GM18867 (cell line): Measurements from ENCODE around the gene CDH4.

Experiments used
- ATAC-seq: cut with Tn5 transposase; IDR thresholded peaks from one replicate; pipeline ENCODE4 v1.9.1; 2021; ENCODE audit warnings: mild to moderate bottlenecking, moderate library complexity; ENCODE audit not compliant: unreplicated experiment

CDH4 gene

GRCh38 chr20:61354901-61355495, 102.9 kb downstream of the CDH4 start:
- ATAC-seq = no peak

DNA sequence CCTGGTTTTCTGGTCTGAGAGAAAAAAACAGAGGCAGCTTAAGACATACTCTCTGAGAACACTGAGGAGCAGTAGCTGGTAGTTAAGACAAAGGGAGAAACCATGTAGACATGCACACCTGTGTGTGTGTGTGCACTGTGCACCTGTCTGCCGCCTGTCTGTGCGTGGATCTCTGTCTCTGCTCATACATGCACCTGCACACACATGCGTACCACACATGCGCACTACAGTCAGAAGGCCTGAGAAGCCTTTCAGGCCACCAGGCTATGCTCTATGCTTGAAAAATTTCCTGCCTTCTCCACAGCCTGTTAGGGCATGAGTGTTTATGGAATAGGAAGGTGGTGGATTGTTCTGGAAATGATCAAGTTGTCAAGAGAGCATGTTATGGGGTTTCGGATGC, 103.5 kb downstream of the CDH4 start:
- ATAC-seq = no peak

DNA sequence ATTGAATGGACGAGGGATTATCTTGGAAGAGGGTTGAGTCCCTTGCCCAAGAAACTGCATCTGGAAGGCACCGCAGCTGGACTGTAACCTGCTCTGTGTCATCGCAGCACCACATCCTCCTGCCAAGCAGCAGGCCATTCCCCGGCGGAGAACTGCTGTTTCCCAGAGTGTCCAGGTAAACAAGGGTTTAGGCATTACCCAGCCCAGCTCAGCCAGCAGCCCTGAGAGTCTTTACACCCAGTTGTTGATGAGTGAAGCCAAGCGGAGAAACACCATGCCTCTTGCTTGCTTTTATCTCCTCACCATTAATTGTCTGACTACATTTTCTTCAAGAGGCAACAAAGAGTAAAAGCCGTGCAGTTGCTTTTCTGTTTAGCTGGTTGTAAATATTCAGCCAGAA, 104.1 kb downstream of the CDH4 start:
- ATAC-seq = no peak

DNA sequence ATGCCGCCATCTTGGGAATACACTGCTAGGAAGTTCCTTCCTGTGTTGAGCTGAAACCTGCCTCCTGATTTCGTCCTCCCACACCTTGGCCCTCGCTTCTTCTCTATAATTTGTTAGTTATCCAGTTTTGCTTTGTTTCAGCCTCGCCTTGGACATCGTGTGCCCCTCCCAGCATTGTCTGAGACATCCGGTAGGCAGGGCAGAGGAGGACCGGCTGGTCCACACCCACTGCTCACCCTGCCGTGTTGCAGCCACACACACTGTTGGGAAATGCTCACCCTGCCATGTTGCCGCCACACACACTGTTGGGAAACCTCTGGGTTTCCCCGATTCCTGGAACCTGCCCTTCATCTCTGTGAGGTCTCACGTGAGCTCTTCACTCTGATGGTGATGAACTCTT, 105.1 kb downstream of the CDH4 start:
- ATAC-seq = no peak

DNA sequence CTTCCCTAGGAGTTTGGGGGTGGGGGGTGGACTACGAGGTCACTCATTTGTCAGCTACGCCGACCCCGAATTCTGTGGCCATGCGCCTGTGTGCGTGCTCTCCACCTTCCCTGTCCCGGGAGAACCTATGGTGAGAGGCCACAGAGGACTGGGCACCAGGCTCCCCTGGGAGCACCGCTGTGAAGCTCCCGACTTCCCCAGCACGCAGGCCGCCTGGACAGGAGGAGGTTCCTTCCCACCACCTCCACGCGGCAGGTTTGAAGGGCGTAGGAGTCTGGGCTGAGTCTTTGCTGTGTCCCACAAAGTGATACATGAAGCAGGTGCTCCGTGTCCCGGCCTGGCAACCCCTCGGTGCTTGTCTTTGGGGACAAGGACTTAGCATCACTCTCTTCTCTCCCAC, 107.2 kb downstream of the CDH4 start:
- no peak for ATAC-seq

DNA sequence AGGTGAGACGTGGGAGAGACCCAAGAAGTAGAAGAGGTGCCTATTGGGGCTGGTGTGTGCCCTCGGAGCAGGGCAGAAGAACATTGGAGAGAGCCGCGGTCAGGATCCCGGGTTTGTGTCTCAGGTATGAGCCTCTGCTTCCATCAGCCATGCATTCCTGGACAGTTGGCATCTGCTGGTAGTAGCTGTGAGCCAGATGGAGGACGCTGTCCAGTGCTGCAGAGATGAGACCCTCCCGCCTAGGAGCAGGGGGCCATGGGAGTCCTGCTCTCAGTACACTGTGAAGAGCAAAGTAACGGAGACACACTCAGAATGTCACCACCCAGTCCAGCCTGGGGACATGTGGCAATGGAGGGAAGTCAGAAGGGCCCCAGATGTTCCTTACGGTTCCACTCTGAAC, 108.2 kb downstream of the CDH4 start:
- ATAC-seq = no peak

DNA sequence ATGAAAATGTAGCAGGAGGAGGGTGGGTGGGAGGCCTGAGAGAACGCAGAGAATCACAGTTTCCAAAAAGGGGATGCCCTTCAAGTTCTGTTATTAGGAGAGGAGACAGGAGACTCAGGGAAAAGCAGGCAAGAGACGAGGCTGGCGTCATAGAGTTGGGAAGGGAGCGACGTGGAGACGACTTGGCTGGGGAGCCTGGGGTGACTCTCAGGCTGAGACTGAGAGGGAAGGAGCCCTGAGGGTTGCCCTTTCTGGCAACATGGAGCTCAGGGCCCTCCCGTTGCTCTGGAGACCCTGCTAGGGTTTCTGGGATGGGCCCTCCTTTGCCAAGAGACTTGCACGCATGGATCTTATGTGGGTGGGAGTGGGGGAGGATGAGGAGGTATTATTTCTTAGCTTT, 108.9 kb downstream of the CDH4 start:
- no peak for ATAC-seq

GRCh38 chr20:61361501-61361900, 109.4 kb downstream of the CDH4 start:
- no peak for ATAC-seq

GRCh38 chr20:61364147-61364546, 112.1 kb downstream of the CDH4 start:
- ATAC-seq = no peak

GRCh38 chr20:61366914-61367313, 114.9 kb downstream of the CDH4 start:
- ATAC-seq = no peak

DNA sequence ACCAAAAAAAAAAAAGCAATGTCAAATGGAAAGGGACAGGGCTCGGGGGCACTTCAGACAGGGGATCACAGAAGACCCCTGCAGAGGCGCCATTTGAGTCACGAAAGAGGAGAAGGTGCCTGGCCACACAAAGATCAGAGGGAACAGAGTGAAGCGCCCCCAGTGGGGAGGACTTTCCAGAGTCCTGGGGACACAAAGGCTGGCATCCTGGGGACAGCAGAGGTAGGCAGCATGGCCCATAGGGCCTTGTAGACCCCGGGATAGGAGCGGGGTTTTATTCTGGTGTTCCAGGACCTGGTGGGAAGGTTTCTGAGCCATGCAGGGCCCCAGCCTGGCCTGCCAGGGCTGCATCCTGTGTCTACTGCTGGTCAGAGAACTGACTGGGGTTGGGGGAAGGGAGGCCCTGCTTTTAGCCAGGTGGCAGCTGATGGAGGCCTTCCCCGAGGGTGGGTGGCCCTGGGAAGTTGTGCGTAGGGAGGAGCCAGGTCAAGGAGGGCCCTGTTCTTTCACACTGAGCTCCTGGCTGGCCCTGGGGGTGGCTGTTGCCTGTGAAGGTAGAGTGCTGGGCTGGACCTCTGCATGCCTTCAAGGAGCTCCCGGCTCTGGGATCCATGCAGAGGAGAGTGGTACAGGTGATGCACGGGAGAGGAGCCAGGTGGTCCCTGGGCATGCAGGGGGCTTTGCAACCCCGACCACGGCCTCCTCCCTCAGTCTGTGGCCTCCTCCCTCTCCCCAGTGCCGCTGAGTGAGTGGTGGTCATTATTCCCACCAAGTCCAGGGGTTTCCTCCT, 117.9 kb downstream of the CDH4 start:
- no peak for ATAC-seq

- no peak for ATAC-seq
These were observed 118.8 kb downstream of the CDH4 start for GRCh38 chr20:61370841-61371303.

DNA sequence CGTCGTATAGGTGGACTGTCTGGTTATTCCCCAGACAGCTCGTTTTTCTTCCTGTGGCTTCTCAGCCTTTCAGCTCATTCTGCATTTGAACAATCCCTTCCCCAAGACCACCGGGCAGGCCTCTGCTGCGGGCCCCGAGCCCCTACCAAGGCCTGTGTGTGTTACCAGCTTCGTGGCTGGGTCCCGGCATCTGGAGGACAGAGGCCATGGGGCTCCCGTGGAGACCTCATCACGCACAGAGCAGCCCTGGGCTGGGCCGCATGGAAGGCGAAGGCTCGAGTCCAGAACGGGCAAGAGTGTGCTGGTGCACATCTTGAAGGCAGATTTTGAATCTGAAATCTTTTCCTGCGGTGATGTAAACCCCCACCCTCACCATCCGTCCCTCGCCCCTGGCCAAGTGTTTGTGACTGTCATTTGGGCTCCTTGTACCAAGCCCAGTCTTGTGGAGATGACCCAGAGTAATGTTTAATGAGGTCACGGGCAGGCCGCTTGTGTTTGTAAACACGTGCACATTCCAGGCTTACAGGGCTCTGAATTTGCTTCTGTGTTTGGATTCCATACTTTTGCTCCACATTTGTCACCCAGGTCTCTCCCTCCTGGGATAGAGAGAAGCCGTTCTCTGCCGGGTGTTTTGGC, 119.6 kb downstream of the CDH4 start:
- no peak for ATAC-seq

- no peak for ATAC-seq
These were observed 120.3 kb downstream of the CDH4 start for GRCh38 chr20:61372137-61373054.

DNA sequence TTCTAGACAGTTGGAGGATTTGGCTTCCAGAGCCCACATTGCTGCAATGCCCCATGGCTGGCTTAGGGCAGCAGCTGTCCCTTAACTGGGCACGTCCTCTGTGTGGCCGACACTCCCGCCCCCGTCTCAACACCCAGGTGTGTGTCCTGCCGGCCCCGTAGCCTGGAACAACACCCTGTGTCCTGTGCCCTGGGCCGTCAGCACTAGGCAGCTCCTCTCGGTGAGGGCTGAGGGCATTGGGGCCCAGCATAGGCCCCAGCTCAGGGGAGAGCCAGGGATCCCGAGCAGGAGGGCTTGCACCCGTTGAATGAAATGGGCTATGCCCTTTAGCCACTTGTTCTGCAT, 121.0 kb downstream of the CDH4 start:
- no peak for ATAC-seq

GRCh38 chr20:61373956-61374545, 122.0 kb downstream of the CDH4 start:
- ATAC-seq = no peak

- no peak for ATAC-seq
These were observed 124.6 kb downstream of the CDH4 start for GRCh38 chr20:61376541-61377240.

- no peak for ATAC-seq
These were observed 126.8 kb downstream of the CDH4 start for GRCh38 chr20:61378694-61379355.

DNA sequence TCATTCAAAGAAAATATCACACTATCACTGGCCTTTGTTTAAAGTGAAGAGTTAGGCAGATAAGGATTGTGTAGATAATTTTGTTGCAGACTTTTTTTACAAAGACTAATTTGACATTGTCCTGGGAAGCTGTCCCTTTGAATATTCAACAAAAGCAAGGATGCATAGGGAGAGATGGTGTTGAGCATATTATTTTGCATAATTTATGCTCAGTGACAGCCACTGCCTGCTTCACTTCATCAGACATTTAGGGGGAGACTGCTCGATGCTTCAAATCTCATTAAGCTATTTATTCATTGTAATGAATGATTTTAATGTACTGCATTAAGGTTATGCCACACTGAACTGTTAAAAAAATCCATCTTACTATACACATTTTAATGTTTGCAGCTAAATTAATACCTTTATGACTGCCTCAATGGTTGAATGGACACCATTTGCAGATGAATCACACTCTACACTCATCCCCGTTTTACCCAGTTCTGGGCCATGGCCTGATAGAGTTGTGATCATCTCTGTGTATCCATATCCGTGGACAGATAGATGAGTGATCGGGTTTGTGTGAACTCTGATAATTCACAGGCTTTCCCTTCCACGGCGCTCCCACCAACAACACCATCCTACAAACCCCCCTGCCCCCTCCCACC, 128.0 kb downstream of the CDH4 start:
- no peak for ATAC-seq
